GM10266 (cell line): ENCODE data around the gene CLEC20A.

Experiments used
- DNase-seq: peaks from one replicate; pipeline ENCODE4 v3.0.0; 2012; ENCODE audit errors: extremely low spot score
- CTCF ChIP-seq: IDR thresholded peaks from 2 replicates; pipeline ENCODE4 v1.5.1; 2012; ENCODE audit warnings: mild to moderate bottlenecking, low read depth; ENCODE audit not compliant: control insufficient read depth, insufficient read depth; ENCODE audit errors: missing control alignments

CLEC20A gene

GRCh38 chr1:178534137-178534868, 37.5 kb upstream of the CLEC20A start:
- no peak for TF ChIP-seq CTCF
- no peak for DNase-seq

DNA sequence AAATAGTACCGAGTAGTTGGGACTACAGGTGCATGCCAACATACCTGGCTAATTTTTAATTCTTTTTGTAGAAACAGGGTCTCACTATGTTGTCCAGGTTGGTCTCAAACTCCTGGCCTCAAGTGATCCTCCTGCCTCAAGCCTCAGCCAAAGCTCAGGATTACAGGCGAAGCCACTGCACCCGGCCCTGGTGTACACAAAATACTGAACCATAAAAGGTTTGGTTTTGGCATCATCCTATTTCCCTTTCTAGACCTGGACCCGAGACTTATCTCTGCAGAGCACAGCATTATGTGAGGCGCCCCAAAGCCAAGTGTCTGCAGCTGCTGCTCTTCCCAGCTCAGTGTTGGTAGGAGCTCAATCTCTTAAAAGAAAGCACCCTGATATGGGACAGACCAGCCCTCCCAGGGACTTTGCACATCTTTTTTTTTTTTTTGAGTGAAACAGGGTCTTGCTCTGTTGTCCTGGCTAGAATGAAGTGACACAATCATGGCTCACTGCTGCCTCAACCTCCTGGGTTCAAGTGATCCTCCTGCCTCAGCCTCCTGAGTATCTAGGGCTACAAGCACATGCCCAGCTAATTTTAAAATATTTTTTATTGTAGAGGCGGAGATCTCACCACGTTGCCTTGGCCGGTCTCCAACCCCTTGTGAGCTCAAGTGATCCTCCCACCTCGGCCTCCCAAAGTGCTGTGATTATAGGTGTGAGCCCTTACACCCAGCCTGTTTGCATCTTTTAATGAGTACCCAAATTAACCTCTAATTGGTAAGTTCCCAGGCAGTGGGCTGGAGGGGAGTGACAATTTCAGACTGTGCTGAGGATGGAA, 36.6 kb upstream of the CLEC20A start:
- DNase-seq: no peak
- TF ChIP-seq CTCF: no peak

- peak; percentile 74 for DNase-seq
- TF ChIP-seq CTCF: peak; percentile 92
Observed at GRCh38 chr1:178532392-178532791, 35.6 kb upstream of the CLEC20A start.

DNA sequence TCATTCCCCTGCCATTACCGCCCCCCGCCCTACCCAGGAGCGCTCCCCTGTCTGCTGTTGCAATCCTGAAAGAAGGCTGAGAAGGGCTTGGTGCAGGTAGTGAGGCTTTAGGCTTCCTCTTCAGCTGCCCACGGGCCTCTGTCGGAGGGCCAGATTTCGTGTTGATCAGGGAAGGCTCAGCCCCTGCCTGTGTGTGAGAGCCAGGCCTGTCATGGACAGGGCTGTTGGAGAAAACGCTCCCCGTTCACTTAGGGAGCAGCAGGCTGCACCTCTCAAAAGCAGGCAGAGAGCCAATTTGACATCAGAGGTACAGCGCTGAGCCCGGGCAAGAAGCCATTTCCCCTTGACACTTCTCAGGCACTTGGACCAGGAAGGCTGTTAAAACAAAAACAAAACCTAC, 35.1 kb upstream of the CLEC20A start:
- no peak for DNase-seq

GRCh38 chr1:178530502-178530901, 33.7 kb upstream of the CLEC20A start:
- DNase-seq: no peak
- no peak for TF ChIP-seq CTCF

More for the DNA sequence above, 35.1 kb upstream of the CLEC20A start:
- no peak for TF ChIP-seq CTCF

- no peak for TF ChIP-seq CTCF
- DNase-seq: no peak
Observed at GRCh38 chr1:178530037-178530402, 33.3 kb upstream of the CLEC20A start.
